DMS153 treated with DMSO at 0.1 percent for 48 hours (cell line): ENCODE measurements around the gene RAF1.
"Not testable (repeated sequence)": the region's sequence is repeated elsewhere in the genome, so short reads cannot be mapped to it uniquely, and the experiment has no call there.

Source experiments
- DNase-seq: peaks from one replicate; lab custom pipeline; 2025; ENCODE audit not compliant: unreplicated experiment; lab: John Stamatoyannopoulos, UW

The RAF1 gene

DNA sequence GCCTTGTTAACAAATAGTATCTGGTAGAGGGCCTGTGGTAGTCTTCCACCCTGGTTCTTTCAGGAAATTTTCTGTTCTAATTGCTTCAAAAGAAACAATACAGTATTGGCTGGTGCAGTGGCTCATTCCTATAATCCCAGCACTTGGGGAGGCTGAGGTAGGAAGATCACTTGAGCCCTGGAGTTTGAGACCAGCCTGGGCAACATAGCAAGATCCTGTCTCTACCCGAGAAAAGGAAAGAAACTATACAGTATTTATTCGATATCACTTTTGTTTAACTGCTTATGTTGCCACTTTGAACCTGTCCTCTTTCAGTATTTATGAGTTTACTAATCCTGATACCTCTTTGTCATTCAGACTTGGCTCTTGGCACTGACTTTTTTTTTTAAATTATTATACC, 102.5 kb downstream of the RAF1 start:
- DNase-seq = no peak

DNA sequence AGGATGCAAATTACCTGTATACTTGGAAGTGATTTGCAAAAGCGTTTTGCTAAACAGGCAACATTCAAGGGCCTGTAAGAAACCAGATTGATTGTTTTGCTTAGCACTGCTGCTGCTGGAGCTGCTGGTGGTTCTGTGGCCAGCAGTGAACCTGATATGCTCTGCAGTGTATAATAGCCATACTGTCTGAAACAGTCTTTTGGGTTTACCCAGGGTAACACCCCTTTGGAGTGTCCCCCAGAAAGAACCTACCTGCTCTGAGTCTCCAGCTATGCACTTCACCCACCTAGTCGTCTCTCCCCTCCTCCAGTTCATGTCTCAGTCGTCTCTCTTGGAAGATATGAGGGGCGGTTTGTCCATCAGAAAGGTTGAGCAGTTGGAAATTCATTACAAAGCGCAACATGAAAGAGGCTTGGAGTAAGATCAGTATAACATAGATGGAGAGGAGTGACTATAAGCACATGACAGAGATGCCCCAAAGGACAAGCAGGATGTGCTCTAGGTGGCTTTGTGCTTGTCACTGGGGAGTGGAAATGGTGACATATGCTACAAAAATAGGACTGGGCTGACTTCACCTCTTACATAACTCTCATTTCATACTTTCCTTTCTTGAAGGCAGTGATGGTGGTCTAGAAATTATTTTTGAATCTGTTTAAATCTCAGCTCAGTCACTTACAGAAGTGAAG, 103.3 kb downstream of the RAF1 start:
- DNase-seq = no peak

DNA sequence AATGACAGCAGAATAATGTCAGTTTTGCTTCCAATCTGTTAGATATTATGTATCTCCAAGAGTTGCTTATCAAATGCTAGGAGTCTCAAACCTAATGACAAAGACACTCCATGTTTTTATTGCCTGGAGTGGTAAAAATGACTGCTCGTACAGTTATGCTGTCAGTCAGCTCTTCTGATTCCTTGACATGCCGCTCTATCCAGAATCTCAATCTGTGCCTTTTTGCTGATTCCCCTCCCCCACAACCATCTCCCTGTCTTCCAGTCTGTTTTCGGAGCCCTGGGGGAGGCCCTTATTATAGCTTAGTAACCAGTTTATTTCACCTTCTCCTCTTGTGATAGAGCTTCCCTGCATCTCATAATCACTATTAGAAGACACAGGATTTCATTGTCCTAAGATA, 104.4 kb downstream of the RAF1 start:
- no peak for DNase-seq

DNA sequence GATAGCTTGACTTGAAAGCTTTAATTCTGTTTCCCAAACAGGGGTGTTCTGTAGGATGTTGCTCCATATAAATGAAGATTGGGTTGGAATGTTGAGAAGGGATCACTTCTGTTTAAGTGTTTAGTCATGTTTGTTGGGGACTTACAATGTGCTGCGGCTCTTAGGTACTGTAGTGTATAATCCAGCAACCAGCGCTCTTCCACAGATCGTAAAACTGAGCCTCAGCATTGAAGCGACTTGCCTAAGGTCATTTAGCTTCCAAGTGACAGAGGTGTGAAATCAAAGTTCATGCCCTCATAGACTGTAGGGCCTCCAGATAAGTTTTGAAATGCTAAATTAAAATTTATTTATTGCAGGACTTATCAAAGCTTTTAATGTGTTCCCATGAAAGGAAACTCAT, 105.2 kb downstream of the RAF1 start:
- no peak for DNase-seq

DNA sequence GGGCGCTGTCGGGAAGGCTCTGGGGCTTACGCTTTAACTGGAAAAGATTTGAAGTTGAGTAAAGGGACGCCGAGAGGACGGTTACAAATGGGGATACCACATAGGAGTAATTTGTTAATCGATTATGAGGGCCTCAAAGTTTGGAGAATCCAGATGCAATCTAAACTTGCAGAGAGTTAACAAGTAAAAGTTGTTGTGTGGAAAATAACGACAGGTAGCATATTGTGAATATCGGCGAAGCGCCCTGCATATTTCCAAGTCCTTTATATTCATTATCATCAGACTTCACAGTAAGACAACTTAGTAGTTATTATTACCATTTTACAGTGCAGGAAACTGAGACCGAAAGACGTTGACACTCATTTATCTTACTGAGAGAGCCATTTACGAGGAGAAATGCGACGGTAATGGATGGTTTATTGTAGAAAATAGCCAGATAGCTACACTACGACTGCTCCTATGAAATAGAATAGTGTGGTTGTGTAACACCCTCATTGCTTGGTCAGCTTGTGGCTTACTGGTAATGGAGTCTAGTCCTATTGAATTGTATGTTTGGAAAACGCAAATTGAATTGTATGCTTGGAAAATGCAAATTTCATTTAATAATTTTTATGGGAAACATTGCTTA, 106.3 kb downstream of the RAF1 start:
- no peak for DNase-seq

DNA sequence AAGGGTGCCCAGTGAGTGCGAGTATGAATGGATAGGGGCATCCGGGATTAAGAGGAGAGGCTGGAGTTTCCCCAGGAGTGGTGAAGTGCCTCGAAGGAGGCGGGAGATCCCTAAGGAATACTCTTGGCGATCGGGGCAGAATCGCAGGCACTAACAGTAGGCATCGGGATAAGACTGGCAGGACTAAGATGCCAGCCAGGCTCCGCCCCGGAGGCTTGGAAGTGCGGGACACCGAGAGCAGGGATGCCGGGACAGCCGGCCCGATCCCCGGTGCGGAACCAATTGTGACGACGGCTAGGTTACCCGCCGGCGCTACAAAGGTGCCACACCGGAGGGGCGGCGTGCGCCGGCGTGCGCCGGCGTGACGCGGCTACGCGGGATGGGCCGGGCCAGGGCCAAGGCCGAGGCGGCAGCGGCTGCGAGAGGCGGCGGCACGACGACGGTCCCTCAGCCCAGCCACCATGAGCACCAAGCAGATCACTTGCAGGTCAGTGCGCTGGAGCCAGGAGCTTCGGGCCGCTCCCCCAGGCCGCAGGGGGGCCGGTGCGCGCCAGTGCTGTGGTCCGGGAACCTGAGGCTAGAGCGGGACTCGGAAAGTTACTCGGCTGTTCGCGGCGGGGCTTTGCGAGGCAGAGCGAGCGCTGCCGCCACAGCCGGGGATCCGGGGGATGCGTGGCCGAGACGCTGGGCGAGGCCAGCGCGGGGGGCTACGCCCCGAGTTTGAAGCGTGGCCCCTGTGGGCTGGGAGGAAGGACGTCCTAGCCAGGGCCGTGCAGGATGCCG, 107.0 kb downstream of the RAF1 start, which contains the start of gene MKRN2:
Gene MKRN2 (plus strand): TSS at position 398 of the 783 bp plus-strand sequence. CDS start 64 bp downstream, at position 462.
- peak; percentile 56 for DNase-seq

DNA sequence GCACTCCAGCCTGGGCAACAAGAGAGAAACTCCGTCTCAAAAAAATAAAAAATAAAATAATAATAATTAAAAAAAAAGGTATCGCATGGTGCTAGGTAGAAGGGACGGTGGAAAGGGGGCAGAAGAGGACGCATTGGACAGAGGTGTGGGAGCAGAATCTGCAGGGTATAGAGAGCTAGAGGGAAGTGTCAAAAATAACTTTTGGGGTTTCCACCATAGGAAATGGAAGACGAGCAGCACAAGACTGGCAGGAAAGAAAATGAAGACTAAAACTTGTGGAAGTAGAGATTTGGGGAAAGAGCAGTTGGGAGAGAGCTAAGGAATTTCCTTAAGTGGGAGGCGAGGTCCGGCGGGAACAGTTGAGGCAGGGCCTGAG, 107.6 kb downstream of the RAF1 start:
- DNase-seq = peak; percentile 48

DNA sequence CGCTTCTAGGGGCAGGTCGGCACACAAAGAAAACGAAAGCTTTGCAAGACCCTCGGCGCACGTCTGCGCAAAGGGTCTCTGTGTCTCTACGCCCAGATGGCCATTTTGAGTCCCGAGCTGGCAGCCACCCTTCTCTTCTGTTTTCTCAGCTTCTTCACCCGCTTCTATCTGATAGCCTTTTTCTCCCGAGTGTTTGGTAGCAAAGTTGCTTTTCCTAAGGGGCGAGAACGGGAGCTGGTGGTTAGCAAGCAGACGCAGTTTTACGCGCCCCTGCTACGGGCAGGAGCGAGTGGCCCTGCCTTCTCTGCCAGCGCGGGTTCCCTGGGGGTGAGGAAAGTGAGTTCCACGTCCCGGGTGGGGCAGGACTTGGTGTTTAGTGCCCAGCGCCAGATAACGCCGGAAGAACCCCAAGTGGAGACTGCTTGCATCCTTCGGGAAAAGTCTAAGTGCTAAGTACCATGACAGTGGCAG, 110.0 kb downstream of the RAF1 start:
- DNase-seq = no peak

DNA sequence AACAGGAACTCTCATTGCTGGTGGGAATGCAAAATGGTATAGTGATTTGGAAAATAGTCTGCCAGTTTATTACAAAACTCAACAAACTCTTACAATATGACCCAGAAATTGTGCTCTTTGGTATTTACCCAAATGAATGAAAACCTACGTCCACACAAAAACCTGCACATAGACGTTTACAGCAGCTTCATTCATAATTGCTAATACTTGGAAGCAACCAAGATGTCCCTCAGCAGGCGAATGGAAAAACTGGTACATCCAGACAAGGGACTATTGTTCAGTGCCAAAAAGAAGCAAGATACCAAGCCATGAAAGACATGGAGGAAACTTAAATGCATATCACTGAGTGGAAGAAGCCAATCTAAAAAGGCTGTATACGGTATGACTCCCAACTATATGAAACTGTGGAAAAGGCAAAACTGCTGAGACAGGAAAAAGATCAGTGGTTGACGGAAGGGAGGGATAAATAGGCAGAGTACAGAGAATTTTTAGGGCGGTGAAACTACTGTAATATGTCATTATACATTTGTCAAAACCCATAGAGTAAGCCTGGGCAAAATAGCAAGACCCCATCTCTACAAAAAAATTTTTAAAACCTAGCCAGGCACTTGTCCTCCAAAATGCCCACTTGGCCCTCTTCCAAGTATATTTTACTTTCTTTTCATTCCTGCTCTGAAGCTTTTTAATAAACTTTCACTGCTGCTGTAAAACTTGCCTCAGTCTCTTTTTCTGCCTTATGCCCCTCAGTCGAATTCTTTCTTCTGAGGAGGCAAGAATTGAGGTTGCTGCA, 113.8 kb downstream of the RAF1 start:
- no peak for DNase-seq

DNA sequence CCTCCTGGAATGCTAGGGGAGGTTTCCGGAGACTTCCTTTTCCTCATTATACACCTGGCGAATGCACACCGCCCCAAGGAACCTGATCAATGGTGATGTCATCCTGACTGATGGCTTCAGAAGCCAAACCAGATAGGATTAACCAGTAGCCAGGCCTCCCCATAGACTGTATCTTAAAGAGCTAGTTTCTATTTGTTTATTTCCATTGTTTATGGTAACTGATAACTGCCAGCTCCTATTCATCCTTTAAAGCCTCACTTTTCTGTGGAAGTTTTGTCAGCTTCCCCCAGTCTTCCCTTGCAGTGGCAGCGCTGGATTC, 118.5 kb downstream of the RAF1 start, which contains the start of gene MKRN2OS:
Gene MKRN2OS (minus strand): TSS at position 27 of the 319 bp plus-strand sequence. CDS start 35 bp downstream, outside the sequence.
- no peak for DNase-seq

DNA sequence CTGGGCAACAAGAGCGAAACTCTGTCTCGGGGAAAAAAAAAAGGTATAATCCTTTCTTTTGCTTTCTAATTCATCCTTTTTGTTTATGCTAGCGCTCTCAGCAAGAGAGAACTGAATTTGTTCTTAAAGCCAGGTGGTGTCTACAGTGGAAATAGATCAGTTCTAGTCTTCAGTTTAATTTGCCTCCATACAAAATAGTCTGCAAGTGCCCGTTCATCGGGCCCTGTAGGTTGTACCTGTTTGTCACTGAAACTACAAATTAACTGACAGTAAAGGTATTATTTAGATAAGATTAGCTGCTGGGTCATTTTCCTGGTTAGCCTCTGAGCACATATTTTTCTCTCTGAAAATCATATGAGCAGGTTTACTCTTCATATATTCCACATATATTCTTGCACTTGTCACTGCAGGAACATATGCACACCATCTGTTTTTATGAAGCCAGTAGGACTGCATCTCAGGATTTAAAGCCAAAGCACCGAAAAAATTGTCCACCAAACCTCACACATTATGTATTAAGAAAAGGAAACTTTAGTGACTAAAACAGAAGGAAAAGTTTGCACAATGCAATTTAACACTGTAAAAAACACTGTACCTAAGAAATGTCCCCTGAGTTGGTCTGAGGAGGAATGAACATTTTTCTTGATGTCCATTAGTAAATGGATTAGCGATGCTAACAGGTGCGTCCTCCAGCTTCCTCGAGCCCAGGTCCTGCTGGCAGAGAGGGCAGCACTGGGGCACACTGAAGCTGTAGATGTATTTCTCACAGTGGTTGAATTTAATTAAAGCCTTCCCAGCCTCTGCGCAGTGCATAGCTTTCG, 119.1 kb downstream of the RAF1 start:
- no peak for DNase-seq

DNA sequence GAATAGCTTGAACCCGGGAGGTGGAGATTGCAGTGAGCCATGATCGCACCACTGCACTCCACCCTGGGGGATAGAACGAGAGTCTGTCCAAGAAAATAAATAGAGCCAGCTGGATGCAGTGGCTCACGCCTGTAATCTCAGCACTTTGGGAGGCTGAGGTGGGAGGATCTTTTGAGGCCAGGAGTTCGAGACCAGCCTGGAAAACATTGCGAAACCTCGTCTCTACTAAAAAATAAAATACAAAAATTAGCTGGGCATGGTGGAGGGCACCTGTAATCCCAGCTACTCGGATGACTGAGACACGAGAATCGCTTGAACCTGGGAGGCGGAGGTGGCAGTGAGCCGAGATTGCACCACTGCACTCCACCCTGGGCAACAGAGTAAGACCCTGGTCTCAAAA, 120.4 kb downstream of the RAF1 start:
- DNase-seq = not testable (repeated sequence)

DNA sequence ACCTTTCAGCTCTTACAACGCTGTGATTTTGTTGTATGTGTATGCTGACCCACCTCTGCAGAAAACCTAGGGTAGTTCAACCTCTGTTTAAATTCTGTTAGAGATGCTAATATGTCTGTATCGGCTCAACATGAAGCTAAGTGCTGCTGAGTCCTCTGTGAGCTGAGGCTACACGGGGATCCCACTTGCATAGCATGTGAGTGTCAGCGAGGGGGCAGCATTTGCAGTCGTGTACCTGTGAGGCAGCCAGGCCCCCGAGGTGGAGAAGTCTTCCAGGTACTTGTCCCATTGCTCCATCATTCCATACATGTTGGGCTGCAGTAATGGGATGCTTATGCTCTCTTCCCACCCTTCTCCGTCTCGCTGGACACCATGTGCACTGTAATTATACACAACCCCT, 122.3 kb downstream of the RAF1 start:
- DNase-seq = no peak

DNA sequence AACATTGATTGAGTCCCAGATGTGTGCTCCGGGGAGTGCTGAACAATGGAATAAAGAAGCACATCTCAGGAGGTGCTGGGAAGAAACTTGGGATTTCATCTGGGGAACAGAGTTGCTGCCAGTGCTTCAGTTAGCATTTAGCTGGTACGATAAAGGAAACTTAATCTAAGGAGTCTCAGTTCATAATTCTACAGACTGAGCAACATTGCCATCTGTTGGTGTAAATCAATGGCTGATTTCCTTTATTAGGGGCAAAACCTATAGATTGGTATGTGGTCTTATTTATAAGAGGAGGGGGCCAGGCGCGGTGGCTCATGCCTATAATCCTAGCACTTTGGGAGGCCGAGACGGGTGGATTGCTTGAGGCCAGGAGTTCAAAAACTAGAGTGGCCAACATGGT, 127.5 kb downstream of the RAF1 start:
- no peak for DNase-seq
